GM19240 (cell line): ENCODE results near the gene HABP4.
"Not testable (repeated sequence)": the region's sequence is repeated elsewhere in the genome, so short reads cannot be mapped to it uniquely, and the experiment has no call there.

Source experiments
- DNase-seq: peaks from one replicate; pipeline ENCODE4 v3.0.0; 2011; ENCODE audit warnings: low spot score; ENCODE audit not compliant: insufficient read length

Gene HABP4

GRCh38 chr9:96496368-96497116 is 46.6 kb downstream of the HABP4 start:
- no peak for DNase-seq

- no peak for DNase-seq
Observed at GRCh38 chr9:96497117-96497399, 47.1 kb downstream of the HABP4 start.

- no peak for DNase-seq
Observed at GRCh38 chr9:96498796-96499195, 48.8 kb downstream of the HABP4 start.

GRCh38 chr9:96499257-96499656 is 49.3 kb downstream of the HABP4 start:
- DNase-seq = no peak

GRCh38 chr9:96500696-96501632 is 51.0 kb downstream of the HABP4 start:
- DNase-seq = no peak

GRCh38 chr9:96501633-96502538 is 51.9 kb downstream of the HABP4 start:
- no peak for DNase-seq

GRCh38 chr9:96502539-96503373 is 52.8 kb downstream of the HABP4 start:
- no peak for DNase-seq

GRCh38 chr9:96503374-96503748 is 53.4 kb downstream of the HABP4 start:
- DNase-seq = not testable (repeated sequence)

- no peak for DNase-seq
Observed at GRCh38 chr9:96503918-96504317, 53.9 kb downstream of the HABP4 start.

GRCh38 chr9:96505316-96505991 is 55.5 kb downstream of the HABP4 start:
- no peak for DNase-seq

GRCh38 chr9:96508227-96508940 is 58.4 kb downstream of the HABP4 start:
- no peak for DNase-seq

GRCh38 chr9:96509026-96509425 is 59.1 kb downstream of the HABP4 start:
- DNase-seq = no peak

- no peak for DNase-seq
Observed at GRCh38 chr9:96509848-96510247, 59.9 kb downstream of the HABP4 start.

- DNase-seq = no peak
Observed at GRCh38 chr9:96510258-96510657, 60.3 kb downstream of the HABP4 start.

GRCh38 chr9:96512240-96512639 is 62.3 kb downstream of the HABP4 start:
- no peak for DNase-seq

GRCh38 chr9:96513622-96514021 is 63.7 kb downstream of the HABP4 start:
- no peak for DNase-seq

- no peak for DNase-seq
Observed at GRCh38 chr9:96514108-96514799, 64.3 kb downstream of the HABP4 start.

- no peak for DNase-seq
Observed at GRCh38 chr9:96514800-96515158, 64.8 kb downstream of the HABP4 start.
